B cell (primary cell): ENCODE results near the gene SLC1A2. TPM values are rescaled to one million over a fixed set of nuclear protein-coding genes. Genes with fewer than 3 reads are reported as not detected.
A peak's percentile ranks its signal among the peaks of the same experiment; 100 is the strongest.

Experiments
- ATAC-seq: fragments of 200-7000 bp; cut with Tn5 transposase; one replicate; pipeline ENCODE4 v1.10.0; 2021; ENCODE audit warnings: low read depth, mild to moderate bottlenecking, moderate number of reproducible peaks, moderate library complexity
- CTCF ChIA-PET: fragments of 350-600 bp; sonication (Branson Sonifier 250); formaldehyde crosslinking; loops from one replicate; lab custom pipeline; 2021; ENCODE audit warnings: antibody characterized with exemption, inconsistent platforms; lab: Charles Lee
- POLR2A ChIA-PET: fragments of 350-600 bp; sonication (Branson Sonifier 250); formaldehyde crosslinking; loops from one replicate; lab custom pipeline; 2021; ENCODE audit warnings: antibody characterized with exemption; lab: Charles Lee
- DNase-seq: peaks from one replicate; pipeline ENCODE4 v3.0.0; 2013
- H2AFZ ChIP-seq: 2 replicates; pipeline ENCODE4 v1.6.1; 2012; ENCODE audit warnings: mild to moderate bottlenecking, low read depth, low read length; ENCODE audit not compliant: insufficient read depth, poor library complexity, severe bottlenecking
- H3K27ac ChIP-seq, 2 donors: 1 replicate in 1 of 2; 2 replicates in 1 of 2; pipeline ENCODE4 v1.5.1; 2012 to 2013; ENCODE audit warnings: low read length in 2 of 2, mild to moderate bottlenecking in 2 of 2, moderate library complexity in 1 of 2
- H3K27me3 ChIP-seq, 4 experiments: fragments of 200-600 bp in 1 of 4; sonication (generic) in 1 of 4; replicated peaks in 1 of 4; 1 replicate in 2 of 4; 2 replicates in 2 of 4; pipeline versions ENCODE4 v1.6.1 to v1.7.0; 2013 to 2016; ENCODE audit warnings: low read length in 3 of 4, mild to moderate bottlenecking in 2 of 4, mixed read lengths in 1 of 4, moderate library complexity in 1 of 4; ENCODE audit not compliant: insufficient read depth in 4 of 4, control insufficient read depth in 3 of 4; ENCODE audit errors: control extremely low read depth in 1 of 4
- H3K36me3 ChIP-seq, 2 experiments: replicated peaks in 1 of 2; 1 replicate in 1 of 2; 2 replicates in 1 of 2; pipeline versions ENCODE4 v1.6.1 to v1.7.1; 2013; ENCODE audit warnings: low read length in 1 of 2; ENCODE audit not compliant: insufficient read depth in 2 of 2, control insufficient read depth in 1 of 2; ENCODE audit errors: control extremely low read depth in 1 of 2, extremely low read depth in 1 of 2
- H3K4me1 ChIP-seq, 2 donors: fragments of 200-600 bp in 1 of 2; sonication (generic) in 1 of 2; 1 replicate in 1 of 2; 2 replicates in 1 of 2; pipeline versions ENCODE4 v1.5.1 to v1.6.1; 2013 to 2017; ENCODE audit warnings: low read length in 2 of 2; ENCODE audit not compliant: control insufficient read depth in 2 of 2, insufficient read depth in 2 of 2
- H3K4me2 ChIP-seq: replicated peaks from 2 replicates; pipeline ENCODE3; 2012; ENCODE audit warnings: mild to moderate bottlenecking, low read depth, low read length; ENCODE audit not compliant: poor library complexity, severe bottlenecking
- H3K4me3 ChIP-seq, 5 experiments: fragments of 200-600 bp in 1 of 5; sonication (generic) in 1 of 5; 1 replicate in 3 of 5; 2 replicates in 2 of 5; pipeline versions ENCODE4 v1.5.1 to v1.7.0; 2011 to 2016; ENCODE audit warnings: low read length in 4 of 5, mild to moderate bottlenecking in 4 of 5, low read depth in 2 of 5, control low read depth in 1 of 5, moderate library complexity in 1 of 5; ENCODE audit not compliant: insufficient read depth in 1 of 5; ENCODE audit errors: control extremely low read depth in 1 of 5, extremely low read depth in 1 of 5
- H3K79me2 ChIP-seq: fragments of 200-600 bp; sonication (generic); one replicate; pipeline ENCODE4 v1.6.0; 2016; ENCODE audit warnings: low read length; ENCODE audit not compliant: control insufficient read depth, insufficient read depth
- H3K9ac ChIP-seq: fragments of 200-600 bp; sonication (generic); 2 replicates; pipeline ENCODE4 v1.6.1; 2017; ENCODE audit warnings: mild to moderate bottlenecking, low read length, moderate library complexity
- H3K9me3 ChIP-seq, 3 donors: one replicate each; pipeline versions ENCODE4 v1.6.1 to v1.7.1; 2013; ENCODE audit warnings: low read length in 2 of 3; ENCODE audit not compliant: control insufficient read depth in 2 of 3, insufficient read depth in 1 of 3; ENCODE audit errors: control extremely low read depth in 1 of 3
- H4K20me1 ChIP-seq: 2 replicates; pipeline ENCODE4 v1.6.0; 2012; ENCODE audit warnings: mild to moderate bottlenecking, low read length; ENCODE audit not compliant: insufficient read depth, control insufficient read depth, poor library complexity, severe bottlenecking
- H3K27ac Mint-ChIP-seq: one replicate; pipeline ENCODE4 v1.8.0; 2021; ENCODE audit warnings: mixed read lengths
- H3K27me3 Mint-ChIP-seq: one replicate; pipeline ENCODE4 v1.8.0; 2021; ENCODE audit warnings: mixed read lengths
- H3K4me1 Mint-ChIP-seq: one replicate; pipeline ENCODE4 v1.8.0; 2021; ENCODE audit warnings: mixed read lengths
- H3K4me3 Mint-ChIP-seq: one replicate; pipeline ENCODE4 v1.8.0; 2021; ENCODE audit warnings: mixed read lengths
- H3K9me3 Mint-ChIP-seq: one replicate; pipeline ENCODE4 v1.8.0; 2022; ENCODE audit warnings: mixed read lengths; ENCODE audit not compliant: insufficient read depth
- EZH2 ChIP-seq: IDR thresholded peaks from 2 replicates; pipeline ENCODE4 v1.6.1; 2012; ENCODE audit warnings: borderline replicate concordance, low read depth, mild to moderate bottlenecking, moderate library complexity, low read length; ENCODE audit not compliant: insufficient read depth, poor library complexity, severe bottlenecking
- WGBS: methylation state at CpG from one replicate; pipeline ENCODE4 v1.1.5; 2013; ENCODE audit warnings: missing lambda C conversion rate; ENCODE audit not compliant: insufficient coverage; 5-methylcytosine and 5-hydroxymethylcytosine counted together
- intact Hi-C: fragments of 100-400 bp; cut with micrococcal nuclease; formaldehyde crosslinking; loops from one replicate; pipeline ENCODE4 v1.10.0; 2022
- polyA plus RNA-seq: library from polyadenylated mRNA; depleted of rRNA; stranded (reverse); fragments of >200 nt; gene quantifications from 2 replicates; pipeline ENCODE4 v1.2.3, GENCODE V29; 2012
- total RNA-seq, 2 donors: library from RNA; stranded (reverse); fragments of 120-200 nt in 1 of 2; gene quantifications; 1 replicate in 1 of 2; 2 replicates in 1 of 2; pipeline versions ENCODE4 v1.2.3 to v1.2.4, GENCODE V29; 2013 to 2022
- TF ChIP-seq, protein P1 (sequence below): fragments of 200-600 bp; IDR thresholded peaks from one replicate; pipeline ENCODE4 v1.8.0; 2022; ENCODE audit warnings: antibody characterized with exemption, mild to moderate bottlenecking

The SLC1A2 gene
- total and polyA plus RNA-seq, 2 donors (not counting 1 experiment from before 2014, with no cell fraction given), result not detected

DNA sequence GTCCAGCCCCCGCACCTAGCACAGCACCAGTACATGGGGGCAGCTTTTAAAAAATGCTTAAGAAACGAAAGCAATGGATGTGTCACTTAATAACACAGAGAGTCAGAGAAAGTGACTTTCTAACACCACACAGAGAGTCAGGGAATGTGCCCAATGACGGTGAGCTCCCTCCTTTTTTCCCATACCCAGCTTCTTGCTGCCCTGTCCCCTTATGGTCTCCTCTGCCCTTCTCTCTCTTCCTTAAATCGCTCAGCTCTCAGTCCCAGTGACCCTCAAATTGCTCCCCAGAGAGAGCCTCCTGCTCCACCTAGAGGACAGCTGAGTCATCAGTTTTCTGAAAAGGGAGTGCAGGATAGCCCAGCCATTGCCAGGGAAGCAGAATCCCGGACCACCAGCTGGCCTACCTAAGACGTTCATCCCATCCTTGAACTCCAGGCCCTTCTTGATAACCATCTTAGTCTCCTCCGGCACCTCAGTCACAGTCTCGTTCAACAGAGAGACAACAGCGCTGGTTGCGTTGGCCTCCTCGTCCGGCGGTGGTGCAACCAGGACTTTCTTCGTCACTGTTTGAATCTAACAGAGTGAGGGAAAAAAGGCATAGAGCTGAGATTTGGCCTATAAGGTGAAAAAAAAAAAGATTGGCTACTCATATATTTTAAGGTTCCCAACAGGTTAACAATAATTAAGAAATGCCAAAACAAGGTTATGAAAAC is 113.5 kb downstream of the SLC1A2 start:
- ATAC-seq (peak; percentile 41), DNase-seq (peak; percentile 52)
- Histone ChIP-seq H3K36me3 (no peaks in the 10 kb centered on the region), H3K9me3 (no peaks in the 10 kb centered on the region), H3K4me2 (peak overlapping the region; percentile 49), H4K20me1 (no peaks in the 10 kb centered on the region), H3K79me2 (no peaks in the 10 kb centered on the region), H3K4me1 (peaks cover 6 to 9% of the 10 kb centered on the region in 2 donors), H3K9ac (peak overlapping the region; percentile 28), H3K27ac (no peak overlapping the region), H2AFZ (peak overlapping the region; percentile 46), H3K4me3 (peak overlapping the region in 1 of 5 experiments; percentile 7), H3K27me3 (no peaks in the 10 kb centered on the region)
- WGBS, result 67% methylated on average over 13 of the region's 14 CpGs
- Mint-ChIP-seq H3K27ac (no peak overlapping the region), H3K9me3 (no peaks in the 10 kb centered on the region), H3K4me1 (peaks cover 12% of the 10 kb centered on the region), H3K27me3 (no peaks in the 10 kb centered on the region), H3K4me3 (peak overlapping the region; percentile 27)
- POLR2A ChIA-PET, result no interaction called here
- CTCF ChIA-PET, result interaction anchor here (0.7 to 4.1 kb wide), 31 partner anchors 10 to 793 kb away, joined by 3 to 30 read pairs (median 4); no protein-coding TSS in a partner anchor
- intact Hi-C loops, result loop anchor here (2.0 to 10.0 kb wide), 2 partner anchors 311 to 379 kb away; no protein-coding TSS in a partner anchor
- TF ChIP-seq, protein P1, sequence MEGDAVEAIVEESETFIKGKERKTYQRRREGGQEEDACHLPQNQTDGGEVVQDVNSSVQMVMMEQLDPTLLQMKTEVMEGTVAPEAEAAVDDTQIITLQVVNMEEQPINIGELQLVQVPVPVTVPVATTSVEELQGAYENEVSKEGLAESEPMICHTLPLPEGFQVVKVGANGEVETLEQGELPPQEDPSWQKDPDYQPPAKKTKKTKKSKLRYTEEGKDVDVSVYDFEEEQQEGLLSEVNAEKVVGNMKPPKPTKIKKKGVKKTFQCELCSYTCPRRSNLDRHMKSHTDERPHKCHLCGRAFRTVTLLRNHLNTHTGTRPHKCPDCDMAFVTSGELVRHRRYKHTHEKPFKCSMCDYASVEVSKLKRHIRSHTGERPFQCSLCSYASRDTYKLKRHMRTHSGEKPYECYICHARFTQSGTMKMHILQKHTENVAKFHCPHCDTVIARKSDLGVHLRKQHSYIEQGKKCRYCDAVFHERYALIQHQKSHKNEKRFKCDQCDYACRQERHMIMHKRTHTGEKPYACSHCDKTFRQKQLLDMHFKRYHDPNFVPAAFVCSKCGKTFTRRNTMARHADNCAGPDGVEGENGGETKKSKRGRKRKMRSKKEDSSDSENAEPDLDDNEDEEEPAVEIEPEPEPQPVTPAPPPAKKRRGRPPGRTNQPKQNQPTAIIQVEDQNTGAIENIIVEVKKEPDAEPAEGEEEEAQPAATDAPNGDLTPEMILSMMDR, result peak; percentile 54
- TF ChIP-seq EZH2, result no peak

DNA sequence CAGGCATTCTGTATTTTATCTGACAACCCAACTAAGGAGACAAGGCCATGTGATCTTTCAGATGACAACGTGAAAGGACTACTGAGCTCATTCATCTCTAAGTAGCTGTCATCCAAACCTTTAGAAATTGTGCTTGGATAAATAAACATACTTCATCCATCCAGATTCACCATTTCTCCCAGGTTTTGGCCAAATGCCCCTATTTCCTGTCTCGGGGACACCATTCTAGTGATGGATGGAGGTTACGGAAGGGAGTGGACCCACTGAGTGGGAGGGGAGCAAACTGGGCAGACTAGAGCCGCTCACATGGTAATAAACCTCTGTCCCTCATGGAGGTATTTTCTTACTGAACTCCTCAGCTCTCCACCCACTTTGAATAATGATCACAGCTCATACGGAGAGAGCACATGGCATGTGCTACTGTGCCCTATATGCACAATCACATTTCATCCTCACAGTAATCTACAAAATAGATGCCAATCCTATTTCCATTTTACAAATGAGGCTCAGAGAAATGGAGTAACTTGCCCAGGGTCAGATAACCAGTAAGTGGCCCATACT is 114.4 kb downstream of the SLC1A2 start:
- no peaks in the 10 kb centered on the region for H3K36me3 ChIP-seq
- no peak overlapping the region for H3K9ac ChIP-seq
- Mint-ChIP-seq H3K4me1 (peaks cover 7% of the 10 kb centered on the region), H3K27me3 (no peaks in the 10 kb centered on the region), H3K4me3 (no peak overlapping the region), H3K27ac (no peak overlapping the region), H3K9me3 (no peaks in the 10 kb centered on the region)
- H3K4me2 ChIP-seq, result peak overlapping the region; percentile 49
- no peak for DNase-seq
- peak overlapping the region; percentile 46 for H2AFZ ChIP-seq
- no peaks in the 10 kb centered on the region for H3K27me3 ChIP-seq
- peaks cover 6 to 9% of the 10 kb centered on the region in 2 donors for H3K4me1 ChIP-seq
- no peaks in the 10 kb centered on the region for H4K20me1 ChIP-seq
- no peak overlapping the region for H3K27ac ChIP-seq
- H3K9me3 ChIP-seq, result no peaks in the 10 kb centered on the region
- no peak for ATAC-seq
- no peak overlapping the region for H3K4me3 ChIP-seq
- intact Hi-C loops, result loop anchor here (2.0 to 10.0 kb wide), 2 partner anchors 310 to 378 kb away; no protein-coding TSS in a partner anchor
- ChIA-PET CTCF (interaction anchor here (0.7 to 4.1 kb wide), 29 partner anchors 9 to 719 kb away, joined by 3 to 30 read pairs (median 4); no protein-coding TSS in a partner anchor), POLR2A (no interaction called here)
- H3K79me2 ChIP-seq, result no peaks in the 10 kb centered on the region
- 75% methylated on average over 2 of the region's 5 CpGs for WGBS
- no peak for TF ChIP-seq EZH2
- TF ChIP-seq, protein P1, result no peak
